ENCODE data around the gene EZR. TPM values are rescaled to one million over a fixed set of nuclear protein-coding genes. Genes with fewer than 3 reads are reported as not detected.

EZR gene
- total and polyA plus RNA-seq, 2 of the 8 experiments (the other 6 are each of a cell fraction or from before 2014, with no cell fraction given): 122 to 286 TPM

- Histone ChIP-seq H3K27me3 (replicated peaks in 1 of 4; ENCODE audit: control insufficient read depth in 3 of 4, extremely low read depth in 1 of 4, insufficient read depth in 3 of 4, low read length in 3 of 4) (no peaks in the 10 kb centered on the region; a peak in 1 of 7 replicates), H3K4me3 (ENCODE audit: extremely low read depth in 1 of 4, insufficient read depth in 2 of 4, low read depth in 3 of 4, low read length in 4 of 4) (no peak overlapping the region), H3K79me2 (ENCODE audit: control insufficient read depth in 1 of 2, insufficient read depth in 2 of 2, low read length in 2 of 2) (no peaks in the 10 kb centered on the region), H3K18ac (ENCODE audit: extremely low read depth, low read length) (no peak overlapping the region; the same call in 1 of the 2 replicates), H3K36me3 (ENCODE audit: control insufficient read depth in 2 of 4, insufficient read depth in 4 of 4, low read length in 3 of 4) (no peaks in the 10 kb centered on the region), H2BK15ac (ENCODE audit: low read length) (peak overlapping the region; percentile 48; the same call in 1 of the 2 replicates), H3K4me2 (ENCODE audit: insufficient read depth in 1 of 2, low read depth in 2 of 2, low read length in 2 of 2) (no peak overlapping the region), H3K9me3 (ENCODE audit: insufficient read depth in 2 of 2, low read depth in 1 of 2, low read length in 1 of 2) (no peaks in the 10 kb centered on the region), H4K5ac (ENCODE audit: insufficient read length, low read depth, low read length) (peak overlapping the region; percentile 10), H3K23ac (ENCODE audit: insufficient read length) (no peak overlapping the region), H2BK20ac (ENCODE audit: low read length) (peak overlapping the region; percentile 23; the same call in 1 of the 2 replicates), H3K9ac (replicated peaks in 1 of 4; ENCODE audit: extremely low read depth in 1 of 4, low read depth in 3 of 4, low read length in 3 of 4) (no peak overlapping the region), H3K4me1 (replicated peaks in 1 of 4; ENCODE audit: control insufficient read depth in 3 of 4, insufficient read depth in 4 of 4, low read length in 3 of 4) (peaks cover 2 to 13% (median 3%) of the 10 kb centered on the region in 4 experiments; a peak in 4 of 7 replicates), H2AFZ (ENCODE audit: low read length) (peak overlapping the region; percentile 75; the same call in 1 of the 2 replicates), H4K8ac (ENCODE audit: extremely low read depth, insufficient read depth, low read length) (no peak overlapping the region; the same call in 1 of the 2 replicates), H2BK12ac (ENCODE audit: low read depth, low read length) (peak overlapping the region; percentile 60; the same call in 1 of the 2 replicates), H3K14ac (ENCODE audit: insufficient read length) (no peak overlapping the region), H2BK5ac (ENCODE audit: low read depth, low read length) (no peak overlapping the region; the same call in 1 of the 2 replicates), H2BK120ac (replicated peaks; ENCODE audit: low read depth, low read length) (no peak overlapping the region), H3K27ac (ENCODE audit: low read depth, low read length) (no peak overlapping the region), H2AK5ac (ENCODE audit: low read depth, low read length) (no peak overlapping the region), H4K91ac (replicated peaks; ENCODE audit: insufficient read length, low read length) (no peak overlapping the region), H3K79me1 (ENCODE audit: low read depth, low read length) (no peaks in the 10 kb centered on the region; the same call in 1 of the 2 replicates), H3K56ac (replicated peaks; ENCODE audit: insufficient read length, low read depth, low read length) (peak overlapping the region; percentile 21), H3K4ac (replicated peaks; ENCODE audit: insufficient read length, low read depth, low read length) (no peak overlapping the region), H3K23me2 (ENCODE audit: low read depth, low read length) (0 out of 2 replicates have a peak, but pooled peaks cover 1% of the 10 kb centered on the region), H4K20me1 (replicated peaks in 1 of 2; ENCODE audit: control insufficient read depth in 1 of 2, insufficient read depth in 2 of 2, low read length in 2 of 2) (no peaks in the 10 kb centered on the region)
- POLR2A ChIA-PET (ENCODE audit: partially characterized antibody): interaction anchor here (1.2 kb wide), 1 partner anchor 146 kb away, joined by 3 read pairs; no protein-coding TSS in a partner anchor
- no peak for FAIRE-seq
- WGBS, 2 experiments (ENCODE audit: extremely low coverage in 1 of 2, insufficient coverage in 1 of 2, insufficient read length in 1 of 2, insufficient replicate concordance in 2 of 2, low coverage in 1 of 2, low lambda C conversion rate in 2 of 2, missing lambda C conversion rate in 1 of 2): 92% methylated on average over 14 of the region's 14 CpGs; no CpG with 5 or more reads in 1 of the 2 experiments
- TF ChIP-seq CHD1 (IDR thresholded peaks at IDR 0.05; ENCODE audit: low read depth, low read length) (no peak), PHF8 (conservative IDR thresholded peaks at IDR 0.05; ENCODE audit: low read depth, low read length) (no peak)
- no peak for DNase-seq (ENCODE audit: low read depth in 1 of 2, low spot score in 2 of 2)
- CTCF ChIA-PET (ENCODE audit: partially characterized antibody): interaction anchor here (1.8 to 2.0 kb wide), 2 partner anchors 15 to 272 kb away, joined by 4 read pairs; no protein-coding TSS in a partner anchor
Observed at GRCh38 chr6:158837684-158838625, 18.8 kb upstream of the EZR start.
